MCF 10A (cell line): ENCODE measurements around the gene F13A1. TPM values are rescaled to one million over a fixed set of nuclear protein-coding genes. Genes with fewer than 3 reads are reported as not detected.

Experiments used
- BruUV-seq: library from RNA; stranded (reverse); fragments of 400-500 nt; replicated peaks from 2 replicates; lab custom pipeline; 2021; lab: Mats Ljungman, UMichigan
- CTCF ChIA-PET: fragments of 300-600 bp; sonication (Branson Sonifier 250); formaldehyde crosslinking; extraction: SDS; loops from one replicate; lab custom pipeline; 2021; ENCODE audit warnings: antibody characterized with exemption, inconsistent platforms; lab: Yijun Ruan, JAX
- POLR2A ChIA-PET: fragments of 300-600, 350-650 bp; sonication (Branson Sonifier 250); formaldehyde crosslinking; extraction: SDS; loops from one replicate; lab custom pipeline; 2020; ENCODE audit warnings: antibody characterized with exemption, inconsistent platforms; lab: Yijun Ruan, JAX
- DNase-seq: peaks from one replicate; pipeline ENCODE4 v3.0.0-alpha.2; 2018; ENCODE audit not compliant: unreplicated experiment
- H3K27ac Mint-ChIP-seq: one replicate; pipeline ENCODE4 v1.8.0; 2022; ENCODE audit warnings: mild to moderate bottlenecking, low read depth, mixed read lengths; ENCODE audit not compliant: unreplicated experiment
- H3K27me3 Mint-ChIP-seq: one replicate; pipeline ENCODE4 v1.8.0; 2022; ENCODE audit warnings: mixed read lengths; ENCODE audit not compliant: insufficient read depth, unreplicated experiment
- H3K36me3 Mint-ChIP-seq: one replicate; pipeline ENCODE4 v1.8.0; 2022; ENCODE audit warnings: mild to moderate bottlenecking, moderate library complexity, mixed read lengths; ENCODE audit not compliant: insufficient read depth, unreplicated experiment
- H3K4me1 Mint-ChIP-seq: one replicate; pipeline ENCODE4 v1.8.0; 2022; ENCODE audit warnings: mixed read lengths; ENCODE audit not compliant: insufficient read depth, unreplicated experiment
- H3K4me3 Mint-ChIP-seq: one replicate; pipeline ENCODE4 v1.8.0; 2022; ENCODE audit warnings: mild to moderate bottlenecking, moderate library complexity, mixed read lengths; ENCODE audit not compliant: unreplicated experiment
- H3K9me3 Mint-ChIP-seq: one replicate; pipeline ENCODE4 v1.8.0; 2022; ENCODE audit warnings: mixed read lengths; ENCODE audit not compliant: unreplicated experiment
- CTCF ChIP-seq: fragments of 200-600 bp; IDR thresholded peaks from one replicate; pipeline ENCODE4 v1.8.0; 2022; ENCODE audit warnings: antibody characterized with exemption, mild to moderate bottlenecking; ENCODE audit not compliant: unreplicated experiment
- intact Hi-C: fragments of 100-400 bp; cut with micrococcal nuclease; formaldehyde crosslinking; loops from 2 replicates; pipeline ENCODE4 v1.14.1; 2022
- total RNA-seq: library from RNA; stranded (reverse); gene quantifications from 2 replicates; pipeline ENCODE4 v1.2.3, GENCODE V29; 2022

F13A1 gene
- total RNA-seq, 1 experiment from 2014 or later, result 0.65 TPM

DNA sequence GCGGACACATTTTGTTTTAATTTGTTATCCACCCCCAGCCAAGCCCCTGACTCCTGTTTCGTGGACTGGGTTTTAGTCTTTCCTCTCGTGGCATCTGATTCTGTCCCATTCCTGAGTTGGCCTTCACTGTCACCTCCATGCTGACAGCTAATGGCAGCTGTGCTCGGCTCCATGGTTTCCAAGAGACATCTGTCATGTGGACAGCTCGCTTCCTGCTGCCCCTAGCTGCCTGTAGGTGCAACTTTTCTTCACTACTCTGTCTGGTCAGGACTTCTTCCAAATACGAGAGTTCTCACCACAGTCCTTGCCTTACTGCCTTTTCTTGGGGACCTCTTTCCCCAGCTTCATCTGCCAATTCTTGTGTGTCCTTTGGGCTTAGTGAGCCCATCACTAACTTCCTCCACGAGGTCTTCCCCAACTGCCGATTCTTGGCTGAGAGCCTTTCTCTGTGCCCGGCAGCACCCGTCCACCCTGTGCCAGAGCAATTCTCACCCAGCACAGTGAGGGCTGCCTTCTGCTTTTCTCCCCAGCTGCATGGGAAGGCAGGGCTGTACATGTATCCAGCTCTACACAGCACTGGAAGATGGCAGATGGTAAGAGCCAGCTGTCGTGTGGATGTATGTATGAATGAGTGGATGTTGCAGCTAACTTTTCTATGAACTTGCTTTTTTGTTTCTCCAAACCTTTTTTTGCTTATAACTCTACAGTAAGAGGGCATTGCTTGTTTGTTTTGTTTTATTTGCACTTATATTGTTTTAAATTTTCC, 140.4 kb downstream of the F13A1 start:
- ChIA-PET CTCF (no interaction called here), POLR2A (no interaction called here)
- no peaks in the 10 kb centered on the region for H3K36me3 Mint-ChIP-seq
- peaks cover 11% of the 10 kb centered on the region for H3K27me3 Mint-ChIP-seq
- H3K4me1 Mint-ChIP-seq, result no peaks in the 10 kb centered on the region
- H3K9me3 Mint-ChIP-seq, result no peaks in the 10 kb centered on the region
- DNase-seq, result no peak
- TF ChIP-seq CTCF, result no peak
- no peak overlapping the region for H3K4me3 Mint-ChIP-seq
- H3K27ac Mint-ChIP-seq, result no peak overlapping the region
- BruUV-seq, result no TSS peak
- intact Hi-C loops, result no loop called here

- intact Hi-C loops, result no loop called here
- no peak overlapping the region for H3K4me3 Mint-ChIP-seq
- POLR2A ChIA-PET, result no interaction called here
- H3K27ac Mint-ChIP-seq, result no peak overlapping the region
- H3K36me3 Mint-ChIP-seq, result no peaks in the 10 kb centered on the region
- H3K4me1 Mint-ChIP-seq, result no peaks in the 10 kb centered on the region
- TF ChIP-seq CTCF, result no peak
- no peak for DNase-seq
- BruUV-seq, result no TSS peak
- CTCF ChIA-PET, result interaction anchor here (0.8 kb wide), 1 partner anchor 122 kb away, joined by 4 read pairs; no protein-coding TSS in a partner anchor
- H3K9me3 Mint-ChIP-seq, result no peaks in the 10 kb centered on the region
- peaks cover 11% of the 10 kb centered on the region for H3K27me3 Mint-ChIP-seq
Observed at GRCh38 chr6:6178795-6179194, 141.7 kb downstream of the F13A1 start.

- intact Hi-C loops, result no loop called here
- Mint-ChIP-seq H3K27ac (no peak overlapping the region), H3K27me3 (peaks cover 10% of the 10 kb centered on the region), H3K9me3 (no peaks in the 10 kb centered on the region), H3K4me3 (no peak overlapping the region), H3K36me3 (no peaks in the 10 kb centered on the region), H3K4me1 (no peaks in the 10 kb centered on the region)
- CTCF ChIA-PET, result interaction anchor here (0.5 to 0.8 kb wide), 2 partner anchors 14 to 121 kb away, joined by 4 to 5 read pairs; no protein-coding TSS in a partner anchor
- POLR2A ChIA-PET, result interaction anchor here (0.5 kb wide), 1 partner anchor 10 kb away, joined by 4 read pairs; no protein-coding TSS in a partner anchor
- no TSS peak for BruUV-seq
- no peak for TF ChIP-seq CTCF
- no peak for DNase-seq
Observed at GRCh38 chr6:6177754-6178153, 142.7 kb downstream of the F13A1 start.

- Mint-ChIP-seq H3K9me3 (no peaks in the 10 kb centered on the region), H3K4me1 (no peaks in the 10 kb centered on the region), H3K27ac (no peak overlapping the region), H3K4me3 (no peak overlapping the region), H3K27me3 (peaks cover 5% of the 10 kb centered on the region), H3K36me3 (no peaks in the 10 kb centered on the region)
- no peak for DNase-seq
- intact Hi-C loops, result no loop called here
- ChIA-PET CTCF (interaction anchor here (0.6 kb wide), 1 partner anchor 398 kb away, joined by 4 read pairs; no protein-coding TSS in a partner anchor), POLR2A (interaction anchor here (0.9 kb wide), 1 partner anchor 49 kb away, joined by 3 read pairs; no protein-coding TSS in a partner anchor)
- no TSS peak for BruUV-seq
- TF ChIP-seq CTCF, result no peak
Observed at GRCh38 chr6:6176586-6177228, 143.8 kb downstream of the F13A1 start.
